HG03095 (cell line): ENCODE data around the gene BAZ2B.

ENCODE experiments used
- ATAC-seq: cut with Tn5 transposase; IDR thresholded peaks from one replicate; pipeline ENCODE4 v1.9.1; 2021; ENCODE audit warnings: moderate library complexity; ENCODE audit not compliant: unreplicated experiment

Gene BAZ2B

DNA sequence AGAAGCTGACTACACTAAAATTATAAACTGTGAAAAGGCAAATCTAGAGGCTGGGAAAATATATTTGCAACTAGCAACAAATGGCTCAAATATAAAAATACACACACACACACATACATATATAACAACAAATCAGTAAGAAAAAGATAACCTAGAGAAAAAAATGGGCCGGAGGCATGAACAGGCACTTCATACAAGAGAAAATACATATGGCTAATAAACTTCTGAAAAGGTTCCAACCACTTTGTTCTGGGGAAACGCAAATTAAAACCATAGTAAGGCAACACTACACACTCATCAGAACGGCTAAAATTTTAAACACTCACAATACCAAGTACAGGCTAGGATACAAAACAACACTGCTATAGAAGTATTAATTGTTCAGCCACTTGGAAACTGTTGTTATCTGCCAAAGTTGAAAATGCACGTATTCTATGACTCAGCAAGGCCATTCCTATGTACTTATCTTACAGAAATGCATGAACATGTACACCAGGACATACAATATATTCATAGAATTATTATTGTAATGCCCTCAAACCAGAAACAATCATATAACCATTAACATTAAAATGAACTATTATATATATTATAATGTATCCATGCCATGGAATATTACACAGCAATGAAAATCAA, 345.5 kb downstream of the BAZ2B start:
- no peak for ATAC-seq
